SW 1271 (cell line): Measurements from ENCODE around the gene LAMA4.

Source experiments
- DNase-seq, 2 experiments: peaks; one replicate each; lab custom pipeline; 2025; lab: John Stamatoyannopoulos, UW

LAMA4 gene

GRCh38 chr6:112279031-112279935 lies 24.9 kb upstream of the LAMA4 start:
- no peak for DNase-seq

DNA sequence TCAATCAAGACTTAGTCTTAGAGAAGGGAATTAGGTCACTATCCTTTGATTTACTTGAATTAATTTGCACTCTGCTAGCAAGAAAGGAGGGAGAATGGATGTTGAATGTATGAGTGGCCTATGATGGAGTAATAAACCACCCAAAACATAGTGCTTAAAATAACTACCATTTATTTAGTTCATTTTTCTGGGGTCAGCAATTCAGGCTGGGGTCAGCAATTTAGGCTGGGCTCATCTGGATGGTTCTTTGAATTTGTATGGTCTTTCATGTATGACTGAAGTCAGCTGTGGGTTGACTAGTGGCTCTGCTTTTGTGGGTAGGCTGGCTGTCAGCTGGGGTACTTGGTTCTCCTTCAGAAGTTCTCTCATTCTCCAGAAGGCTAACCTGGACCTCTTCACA lies 21.0 kb upstream of the LAMA4 start:
- no peak for DNase-seq

DNA sequence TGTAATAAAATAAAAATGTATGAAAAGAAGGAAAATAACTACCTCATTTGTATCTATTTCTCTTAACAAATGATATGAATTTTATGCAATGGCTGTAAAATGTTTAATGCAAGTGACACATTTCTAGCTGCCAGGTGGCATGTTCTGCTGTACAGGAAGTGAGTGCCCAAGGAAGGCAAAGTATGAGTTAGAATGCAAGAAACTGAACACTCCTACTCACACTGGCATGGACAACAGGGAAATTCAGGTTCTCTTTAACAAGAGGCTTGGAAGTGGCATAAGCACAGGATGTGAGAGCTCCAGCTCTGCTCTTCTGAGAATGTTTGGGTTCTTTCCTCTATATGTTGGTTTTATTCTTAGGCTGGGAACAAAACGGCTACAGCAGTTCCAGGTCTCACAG lies 20.4 kb upstream of the LAMA4 start:
- DNase-seq: no peak

DNA sequence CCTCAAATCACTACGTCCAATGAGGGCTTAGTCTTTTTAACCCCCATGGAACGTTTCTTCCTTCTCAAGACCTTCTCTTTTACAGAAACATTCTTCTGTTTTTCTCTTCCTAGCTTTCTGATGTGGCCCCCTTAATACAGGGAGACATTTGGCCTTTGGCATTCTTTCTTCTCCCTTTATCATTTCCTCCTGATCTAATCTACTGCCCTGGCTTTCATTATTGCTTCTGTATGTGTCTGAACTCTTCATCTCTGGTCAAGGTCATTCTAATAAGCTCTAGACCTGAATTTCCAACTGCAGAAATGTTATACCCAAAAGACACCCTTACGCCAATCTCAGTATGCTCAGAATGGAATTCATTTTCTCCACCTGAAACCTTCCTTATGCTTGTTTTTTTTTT lies 18.4 kb upstream of the LAMA4 start:
- no peak for DNase-seq

GRCh38 chr6:112270756-112271155 lies 16.4 kb upstream of the LAMA4 start:
- no peak for DNase-seq

DNA sequence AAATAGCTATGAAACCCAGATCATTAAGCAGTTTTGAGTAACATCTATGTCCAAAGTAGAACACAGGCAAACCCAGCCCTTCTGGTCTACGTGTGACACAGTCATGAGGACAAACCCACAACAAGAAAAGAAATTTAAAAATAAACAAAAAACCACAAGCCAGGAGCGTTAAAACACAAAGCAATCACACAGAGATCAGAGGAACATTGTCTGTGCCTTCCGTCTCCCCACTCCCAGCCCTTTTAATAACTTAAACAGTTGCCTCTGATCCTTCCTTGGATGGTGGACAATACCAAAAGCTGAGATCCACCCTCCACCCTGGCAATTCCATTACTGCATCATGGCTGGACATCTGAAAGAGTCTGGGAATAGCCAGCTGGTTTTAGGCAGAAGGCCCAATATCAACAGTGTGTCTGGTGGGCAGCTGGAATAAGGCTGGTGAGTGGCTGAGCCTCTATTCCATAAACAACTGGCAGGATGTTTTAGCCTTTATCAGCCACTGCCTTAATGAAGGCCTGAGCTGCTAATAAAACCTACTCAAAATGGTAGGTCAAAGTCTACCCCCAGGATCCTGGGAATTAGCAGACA lies 15.7 kb upstream of the LAMA4 start:
- DNase-seq: no peak

DNA sequence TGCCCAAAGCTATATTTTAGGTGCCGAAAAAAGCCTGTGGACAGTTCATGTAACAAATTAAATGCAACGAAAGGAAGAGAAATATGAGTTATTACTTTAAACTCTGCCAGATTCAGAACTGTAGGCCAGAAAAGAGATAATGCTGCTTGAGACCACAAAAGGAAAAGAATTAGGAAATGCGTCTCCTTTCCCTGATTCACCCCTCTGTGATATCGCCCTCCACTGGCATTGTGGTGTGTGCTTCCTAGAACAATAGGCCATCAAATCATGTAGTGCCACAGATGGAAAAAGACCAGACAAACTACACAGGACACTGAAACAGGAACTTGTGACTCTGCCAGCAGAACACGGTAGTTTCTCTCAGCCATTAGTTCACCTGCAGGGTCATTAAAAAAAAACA lies 14.7 kb upstream of the LAMA4 start:
- DNase-seq: no peak

- no peak for DNase-seq
Measured at GRCh38 chr6:112268654-112269053, 14.3 kb upstream of the LAMA4 start.

DNA sequence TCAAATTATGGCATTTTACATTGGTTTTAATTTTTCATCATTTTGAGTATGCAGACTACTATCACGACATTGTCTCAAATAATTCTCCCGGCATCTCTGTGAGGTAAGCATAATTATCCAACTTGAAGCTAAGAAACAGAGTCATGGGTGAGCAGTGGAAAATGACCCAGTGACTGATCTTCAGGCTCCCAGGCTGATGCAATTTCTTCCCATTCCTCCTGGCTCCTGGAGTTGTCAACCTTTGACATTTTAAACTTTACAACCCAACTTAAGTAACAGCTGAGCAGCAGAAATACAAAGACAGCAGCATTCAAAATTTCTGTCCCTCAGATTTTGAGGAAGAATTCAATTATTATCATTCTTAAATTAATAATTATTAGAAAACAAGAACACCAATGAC lies 13.7 kb upstream of the LAMA4 start:
- DNase-seq: no peak

- DNase-seq: no peak
Measured at GRCh38 chr6:112266331-112266730, 12.0 kb upstream of the LAMA4 start.

DNA sequence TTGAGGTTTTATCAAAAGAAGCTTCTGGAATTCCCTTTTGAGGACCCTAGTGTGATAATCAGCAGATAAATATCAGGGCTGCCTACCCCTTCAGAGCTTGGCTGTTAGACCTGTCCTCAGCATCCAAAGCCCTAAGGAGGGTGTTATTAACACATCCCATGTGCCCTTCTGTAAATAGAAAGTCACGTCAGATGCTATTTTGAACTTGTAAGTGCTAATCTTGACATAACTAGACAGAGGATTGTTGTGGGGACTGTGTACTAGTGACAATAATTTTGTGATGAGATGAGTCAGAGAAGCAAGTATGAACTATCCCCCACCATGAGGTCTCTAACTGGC lies 4.9 kb upstream of the LAMA4 start:
- no peak for DNase-seq

GRCh38 chr6:112258642-112259336 lies 4.4 kb upstream of the LAMA4 start:
- DNase-seq: no peak

DNA sequence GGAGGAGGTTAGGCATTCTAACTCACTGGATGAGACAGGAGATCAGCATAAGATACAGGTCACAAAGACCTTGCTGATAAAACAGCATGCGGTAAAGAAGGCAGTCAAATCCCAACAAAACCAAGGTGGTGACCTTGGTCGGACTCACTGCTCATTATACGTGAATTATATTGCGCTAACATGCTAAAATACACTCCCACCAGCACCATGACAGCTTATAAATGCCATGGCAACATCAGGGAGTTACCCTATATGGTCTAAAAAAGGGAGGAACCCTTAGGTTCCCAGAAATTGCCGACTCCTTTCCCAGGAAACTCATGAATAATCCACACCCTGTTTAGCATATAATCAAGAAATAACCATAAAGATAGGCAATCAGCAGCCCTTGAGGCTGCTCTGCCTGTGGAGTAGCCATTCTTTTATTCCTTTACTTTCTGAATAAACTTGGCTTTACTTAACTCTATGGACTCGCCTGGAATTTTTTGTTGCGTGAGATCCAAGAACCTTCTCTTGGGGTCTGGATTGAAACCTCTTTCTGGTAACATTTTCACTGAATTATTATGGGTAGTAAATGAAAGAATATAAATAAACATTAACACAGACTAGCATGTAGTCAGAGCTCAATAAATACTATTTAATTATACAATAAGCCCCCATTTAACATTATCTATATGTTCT lies 3.0 kb upstream of the LAMA4 start:
- DNase-seq: no peak

- DNase-seq: no peak
Measured at GRCh38 chr6:112254921-112255320, 554 bp upstream of the LAMA4 start.

DNA sequence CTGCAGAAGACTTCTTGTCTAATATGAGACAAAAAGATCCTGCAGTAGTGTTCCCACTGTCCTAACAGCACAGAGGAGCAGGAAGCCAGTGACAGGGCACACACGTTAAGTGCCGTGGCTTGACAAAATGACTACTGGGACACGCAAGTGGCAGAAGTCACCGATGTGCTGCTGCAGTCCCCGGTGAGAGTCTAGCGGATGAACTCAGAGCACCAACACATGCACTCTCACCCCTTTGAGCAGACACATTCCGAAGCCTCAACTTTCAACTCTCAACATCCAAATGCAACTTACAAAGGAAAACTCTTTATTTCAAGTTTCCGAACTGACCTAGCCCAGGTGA lies 898 bp downstream of the LAMA4 start:
- DNase-seq: no peak

GRCh38 chr6:112252571-112253497 lies 1.5 kb downstream of the LAMA4 start:
- no peak for DNase-seq

- no peak for DNase-seq
Measured at GRCh38 chr6:112251171-112251875, 3.0 kb downstream of the LAMA4 start.

DNA sequence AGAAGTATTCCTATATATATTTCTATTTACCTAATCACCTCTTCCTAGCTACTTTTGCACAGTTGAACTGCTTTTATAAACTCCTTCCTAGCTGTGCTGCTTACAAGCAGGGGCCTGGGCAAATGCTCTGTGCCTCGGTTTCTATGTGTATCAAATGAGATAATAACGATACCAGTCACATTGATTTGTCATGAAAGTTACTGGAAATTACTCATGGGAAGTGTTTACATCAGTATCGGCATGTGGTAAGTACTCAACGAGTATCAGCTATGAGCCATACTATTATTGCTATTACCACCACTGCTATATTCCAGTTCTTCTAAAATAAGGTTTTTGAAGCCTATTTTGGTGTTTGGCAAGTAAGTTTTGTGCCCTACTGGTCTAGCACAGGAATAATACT lies 4.9 kb downstream of the LAMA4 start:
- no peak for DNase-seq

DNA sequence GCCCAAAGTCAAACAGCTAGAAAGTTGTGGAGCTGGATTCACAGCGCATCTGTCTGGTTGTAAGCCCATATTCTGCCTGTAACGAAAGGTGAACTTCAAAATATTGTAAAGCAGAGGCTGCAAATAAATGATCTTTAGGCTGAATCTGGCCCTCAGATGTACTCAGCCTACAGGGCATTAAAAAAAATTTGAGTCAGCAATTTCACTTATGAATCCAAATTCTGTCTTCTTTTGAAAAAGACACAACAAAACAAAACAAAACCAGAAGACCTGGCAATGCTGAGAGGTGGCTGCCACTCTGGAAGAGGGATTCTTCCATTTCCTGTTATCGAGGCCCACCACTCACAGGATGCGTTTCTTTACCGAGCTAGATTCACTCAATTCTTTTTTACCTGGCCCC lies 7.1 kb downstream of the LAMA4 start:
- no peak for DNase-seq

DNA sequence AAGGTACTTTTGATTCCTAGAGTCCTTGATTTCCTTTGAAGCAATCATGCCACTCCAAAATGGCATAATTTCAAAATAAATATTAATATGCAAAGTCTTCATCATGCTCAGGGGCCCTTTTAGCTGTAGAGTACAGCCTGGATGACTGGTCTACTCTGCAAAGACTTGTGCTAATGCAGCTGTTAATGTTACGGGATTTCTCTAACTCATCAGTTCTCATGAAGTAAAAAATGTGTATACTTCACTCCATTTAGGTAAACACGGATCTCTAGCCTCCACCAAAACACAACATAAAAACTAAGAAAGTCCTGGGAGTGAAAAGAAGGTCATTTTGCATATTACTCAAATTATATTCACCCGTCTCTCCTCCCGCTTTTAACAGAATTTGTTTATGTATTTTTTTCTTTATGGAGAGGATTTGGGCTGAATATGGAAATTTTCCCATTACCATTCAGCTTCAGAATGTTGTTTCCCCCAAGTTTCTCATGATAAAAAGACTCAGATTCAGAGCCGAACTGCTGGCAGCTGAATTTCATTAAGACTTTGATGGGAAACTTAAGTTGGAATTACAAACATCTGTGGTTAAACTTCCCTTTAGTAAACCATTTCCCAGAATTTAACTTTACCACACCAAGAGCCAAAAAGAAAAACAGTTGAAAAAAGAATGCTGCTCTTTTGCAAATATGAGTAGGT lies 8.7 kb downstream of the LAMA4 start:
- DNase-seq: no peak
